Activated B cell treated with CpG ODN at 0.5 μM for 24 hours (primary cell): ENCODE results near the gene DMAC2L. TPM values are rescaled to one million over a fixed set of nuclear protein-coding genes. Genes with fewer than 3 reads are reported as not detected.
"Not testable (repeated sequence)": the region's sequence is repeated elsewhere in the genome, so short reads cannot be mapped to it uniquely, and the experiment has no call there.

ENCODE experiments used
- ATAC-seq: fragments of 200-7000 bp; cut with Tn5 transposase; one replicate; pipeline ENCODE4 v1.10.0; 2021; ENCODE audit warnings: low read depth, mild to moderate bottlenecking, moderate library complexity
- CTCF ChIA-PET: fragments of 350-600 bp; sonication (Branson Sonifier 250); formaldehyde crosslinking; loops from one replicate; lab custom pipeline; 2021; ENCODE audit warnings: antibody characterized with exemption; lab: Charles Lee
- POLR2A ChIA-PET: fragments of 350-600 bp; sonication (Branson Sonifier 250); formaldehyde crosslinking; loops from one replicate; lab custom pipeline; 2021; ENCODE audit warnings: antibody characterized with exemption; lab: Charles Lee
- DNase-seq: peaks from one replicate; pipeline ENCODE4 v3.0.0; 2022
- H3K27ac Mint-ChIP-seq: one replicate; pipeline ENCODE4 v1.8.0; 2020; ENCODE audit warnings: mixed read lengths
- H3K27me3 Mint-ChIP-seq: one replicate; pipeline ENCODE4 v1.8.0; 2021; ENCODE audit warnings: mixed read lengths
- H3K36me3 Mint-ChIP-seq: one replicate; pipeline ENCODE4 v1.8.0; 2021; ENCODE audit warnings: low read depth, mixed read lengths
- H3K4me1 Mint-ChIP-seq: one replicate; pipeline ENCODE4 v1.8.0; 2021; ENCODE audit warnings: mixed read lengths
- H3K4me3 Mint-ChIP-seq: one replicate; pipeline ENCODE4 v1.8.0; 2020; ENCODE audit warnings: mild to moderate bottlenecking, mixed read lengths
- H3K9me3 Mint-ChIP-seq: one replicate; pipeline ENCODE4 v1.8.0; 2020; ENCODE audit warnings: mixed read lengths
- CTCF ChIP-seq: fragments of 200-600 bp; IDR thresholded peaks from one replicate; pipeline ENCODE4 v1.8.0; 2022; ENCODE audit warnings: antibody characterized with exemption, mild to moderate bottlenecking
- intact Hi-C: fragments of 100-400 bp; cut with micrococcal nuclease; formaldehyde crosslinking; loops from one replicate; pipeline ENCODE4 v1.15.1; 2024
- total RNA-seq: library from RNA; stranded (reverse); gene quantifications from 2 replicates; pipeline ENCODE4 v1.2.3, GENCODE V29; 2022

DMAC2L gene
- total RNA-seq, 1 donor from 2014 or later: 32.2 TPM

GRCh38 chr14:50360093-50360492, 48.0 kb downstream of the DMAC2L start:
- Mint-ChIP-seq H3K27ac (no peak overlapping the region), H3K4me3 (no peak overlapping the region), H3K36me3 (peaks cover 34% of the 10 kb centered on the region), H3K9me3 (peaks cover 2% of the 10 kb centered on the region), H3K27me3 (no peaks in the 10 kb centered on the region), H3K4me1 (peaks cover 28% of the 10 kb centered on the region)
- TF ChIP-seq CTCF: no peak
- no peak for DNase-seq
- ChIA-PET CTCF (interaction anchor here (0.8 kb wide), 1 partner anchor 23 kb away, joined by 3 read pairs; no protein-coding TSS in a partner anchor), POLR2A (interaction anchor here (0.6 kb wide), 1 partner anchor 255 kb away, joined by 4 read pairs; no protein-coding TSS in a partner anchor)
- intact Hi-C loops: loop anchor here (5.0 kb wide), 1 partner anchor 472 kb away; the partner anchor contains the start of gene NIN
- ATAC-seq: no peak

- TF ChIP-seq CTCF: no peak
- Mint-ChIP-seq H3K27me3 (no peaks in the 10 kb centered on the region), H3K36me3 (peaks cover 29% of the 10 kb centered on the region), H3K27ac (peak overlapping the region; percentile 60), H3K4me1 (peaks cover 30% of the 10 kb centered on the region), H3K4me3 (no peak overlapping the region), H3K9me3 (peaks cover 2% of the 10 kb centered on the region)
- ChIA-PET CTCF (interaction anchor here (1.2 kb wide), 1 partner anchor 11 kb away, joined by 4 read pairs; no protein-coding TSS in a partner anchor), POLR2A (interaction anchor here (0.7 kb wide), 1 partner anchor 1526 kb away, joined by 5 read pairs; no protein-coding TSS in a partner anchor)
- intact Hi-C loops: loop anchor here (5.0 kb wide), 1 partner anchor 471 kb away; the partner anchor contains the start of gene NIN
- no peak for DNase-seq
- no peak for ATAC-seq
Observed at GRCh38 chr14:50360851-50361250, 48.7 kb downstream of the DMAC2L start.

- DNase-seq, H3K4me3 Mint-ChIP-seq, ATAC-seq, H3K27ac Mint-ChIP-seq, H3K27me3 Mint-ChIP-seq, H3K9me3 Mint-ChIP-seq: not testable (repeated sequence)
- intact Hi-C loops: loop anchor here (2.0 to 5.0 kb wide), 3 partner anchors 41 to 471 kb away; partner anchors contain the start of genes DMAC2L, L2HGDH and NIN
- CTCF ChIA-PET: interaction anchor here (1.0 to 1.5 kb wide), 3 partner anchors 12 to 170 kb away, joined by 3 to 4 read pairs (median 3); no protein-coding TSS in a partner anchor
- POLR2A ChIA-PET: interaction anchor here (0.7 to 2.6 kb wide), 5 partner anchors 17 to 1525 kb away, joined by 5 to 13 read pairs (median 7); partner anchors contain the start of genes CDKL1, DMAC2L and L2HGDH
- Mint-ChIP-seq H3K36me3 (peaks cover 22% of the 10 kb centered on the region), H3K4me1 (peaks cover 36% of the 10 kb centered on the region)
Observed at GRCh38 chr14:50361473-50362403, 49.6 kb downstream of the DMAC2L start.

- H3K4me1 Mint-ChIP-seq: peaks cover 44% of the 10 kb centered on the region
- no peak for TF ChIP-seq CTCF
- H3K27me3 Mint-ChIP-seq: no peaks in the 10 kb centered on the region
- peak overlapping the region; percentile 97 for H3K27ac Mint-ChIP-seq
- ATAC-seq (peak; percentile 40), DNase-seq (no peak)
- CTCF ChIA-PET: interaction anchor here (1.0 to 1.5 kb wide), 5 partner anchors 18 to 168 kb away, joined by 3 to 4 read pairs (median 3); no protein-coding TSS in a partner anchor
- H3K9me3 Mint-ChIP-seq: peaks cover 2% of the 10 kb centered on the region
- H3K36me3 Mint-ChIP-seq: peaks cover 9% of the 10 kb centered on the region
- H3K4me3 Mint-ChIP-seq: peak overlapping the region; percentile 84
- intact Hi-C loops: loop anchor here (1.0 to 5.0 kb wide), 5 partner anchors 19 to 469 kb away; partner anchors contain the start of genes DMAC2L, L2HGDH and NIN
- POLR2A ChIA-PET: interaction anchor here (0.6 to 2.6 kb wide), 16 partner anchors 10 to 778 kb away, joined by 3 to 13 read pairs (median 5); partner anchors contain the start of genes CDKL1, DMAC2L, KLHDC2 and L2HGDH
Observed at GRCh38 chr14:50362764-50363713, 50.9 kb downstream of the DMAC2L start.
